ENCODE data around the gene MYRFL. TPM values are rescaled to one million over a fixed set of nuclear protein-coding genes. Genes with fewer than 3 reads are reported as not detected.

Gene MYRFL
- total and polyA plus RNA-seq, 2 of the 8 experiments (the other 6 are each of a cell fraction or from before 2014, with no cell fraction given): 1.1 to 2.0 TPM

GRCh38 chr12:69934011-69934410 lies 109.0 kb downstream of the MYRFL start:
- H4K8ac ChIP-seq (ENCODE audit: extremely low read depth, insufficient read depth, low read length): no peak overlapping the region; the same call in 1 of the 2 replicates
- no peaks in the 10 kb centered on the region for H3K27me3 ChIP-seq (replicated peaks in 1 of 4; ENCODE audit: control insufficient read depth in 3 of 4, extremely low read depth in 1 of 4, insufficient read depth in 3 of 4, low read length in 3 of 4)
- H3K14ac ChIP-seq (ENCODE audit: insufficient read length): no peak overlapping the region
- H3K23me2 ChIP-seq (ENCODE audit: low read depth, low read length): peaks cover 3% of the 10 kb centered on the region; the same call in 1 of the 2 replicates
- H3K23ac ChIP-seq (ENCODE audit: insufficient read length): no peak overlapping the region
- no peak overlapping the region for H3K56ac ChIP-seq (replicated peaks; ENCODE audit: insufficient read length, low read depth, low read length)
- peak overlapping the region; percentile 99 for H2BK12ac ChIP-seq (ENCODE audit: low read depth, low read length)
- peak overlapping the region; percentile 98 for H2AK5ac ChIP-seq (ENCODE audit: low read depth, low read length)
- no peak overlapping the region for H3K9ac ChIP-seq (replicated peaks in 1 of 4; ENCODE audit: extremely low read depth in 1 of 4, low read depth in 3 of 4, low read length in 3 of 4)
- H3K4me2 ChIP-seq (ENCODE audit: insufficient read depth in 1 of 2, low read depth in 2 of 2, low read length in 2 of 2): peak overlapping the region in 1 of 2 experiments; percentile 26; a peak in 2 of 4 replicates
- POLR2A ChIA-PET (ENCODE audit: partially characterized antibody): interaction anchor here (0.8 kb wide), 1 partner anchor 15 kb away, joined by 3 read pairs; no protein-coding TSS in a partner anchor
- no peak for DNase-seq (ENCODE audit: low read depth in 1 of 2, low spot score in 2 of 2)
- peak overlapping the region; percentile 17 for H3K4ac ChIP-seq (replicated peaks; ENCODE audit: insufficient read length, low read depth, low read length)
- FAIRE-seq: no peak
- 84% methylated on average over 4 of the region's 4 CpGs; no CpG with 5 or more reads in 1 of the 2 experiments for WGBS, 2 experiments (ENCODE audit: extremely low coverage in 1 of 2, insufficient coverage in 1 of 2, insufficient read length in 1 of 2, insufficient replicate concordance in 2 of 2, low coverage in 1 of 2, low lambda C conversion rate in 2 of 2, missing lambda C conversion rate in 1 of 2)
- no peaks in the 10 kb centered on the region for H3K79me2 ChIP-seq (ENCODE audit: control insufficient read depth in 1 of 2, insufficient read depth in 2 of 2, low read length in 2 of 2)
- H2BK20ac ChIP-seq (ENCODE audit: low read length): peak overlapping the region; percentile 100
- H2BK5ac ChIP-seq (ENCODE audit: low read depth, low read length): peak overlapping the region; percentile 95; the same call in 1 of the 2 replicates
- H3K27ac ChIP-seq (ENCODE audit: low read depth, low read length): peak overlapping the region; percentile 23; the same call in 1 of the 2 replicates
- H2BK15ac ChIP-seq (ENCODE audit: low read length): no peak overlapping the region
- H3K4me3 ChIP-seq (ENCODE audit: extremely low read depth in 1 of 4, insufficient read depth in 2 of 4, low read depth in 3 of 4, low read length in 4 of 4): no peak overlapping the region
- H4K20me1 ChIP-seq (replicated peaks in 1 of 2; ENCODE audit: control insufficient read depth in 1 of 2, insufficient read depth in 2 of 2, low read length in 2 of 2): no peaks in the 10 kb centered on the region
- H3K79me1 ChIP-seq (ENCODE audit: low read depth, low read length): no peaks in the 10 kb centered on the region
- peak overlapping the region; percentile 32 for H4K5ac ChIP-seq (ENCODE audit: insufficient read length, low read depth, low read length)
- no peaks in the 10 kb centered on the region; a peak in 1 of 8 replicates for H3K36me3 ChIP-seq (ENCODE audit: control insufficient read depth in 2 of 4, insufficient read depth in 4 of 4, low read length in 3 of 4)
- no peak overlapping the region for H2AFZ ChIP-seq (ENCODE audit: low read length)
- peak overlapping the region; percentile 81 for H4K91ac ChIP-seq (replicated peaks; ENCODE audit: insufficient read length, low read length)
- peaks cover 11 to 42% (median 20%) of the 10 kb centered on the region in 4 experiments for H3K4me1 ChIP-seq (replicated peaks in 1 of 4; ENCODE audit: control insufficient read depth in 3 of 4, insufficient read depth in 4 of 4, low read length in 3 of 4)
- peak overlapping the region; percentile 94 for H2BK120ac ChIP-seq (replicated peaks; ENCODE audit: low read depth, low read length)
- H3K9me3 ChIP-seq (ENCODE audit: insufficient read depth in 2 of 2, low read depth in 1 of 2, low read length in 1 of 2): peaks cover 7 to 12% of the 10 kb centered on the region in 2 experiments
- peak overlapping the region; percentile 96 for H3K18ac ChIP-seq (ENCODE audit: extremely low read depth, low read length)
- CTCF ChIA-PET (ENCODE audit: partially characterized antibody): interaction anchor here (1.2 kb wide), 1 partner anchor 34 kb away, joined by 4 read pairs; no protein-coding TSS in a partner anchor
- TF ChIP-seq SRF (IDR thresholded peaks at IDR 0.05; ENCODE audit: low read depth, low read length) (no peak), JUN (IDR thresholded peaks at IDR 0.05; ENCODE audit: low read depth, low read length) (no peak), TAF7 (optimal IDR thresholded peaks at IDR 0.05; ENCODE audit: borderline replicate concordance, low read depth, low read length) (no peak), CHD2 (IDR thresholded peaks at IDR 0.05; ENCODE audit: low read length) (no peak), EGR1 (IDR thresholded peaks at IDR 0.05; ENCODE audit: borderline replicate concordance, low read depth, low read length) (no peak), TBP (IDR thresholded peaks at IDR 0.05; ENCODE audit: low read depth, low read length) (no peak), CHD1 (IDR thresholded peaks at IDR 0.05; ENCODE audit: low read depth, low read length) (no peak), BACH1 (IDR thresholded peaks at IDR 0.05; ENCODE audit: low read length) (no peak), NRF1 (IDR thresholded peaks at IDR 0.05; ENCODE audit: low read depth, low read length) (no peak), TCF12 (IDR thresholded peaks at IDR 0.05; ENCODE audit: low read depth, low read length) (no peak), SP4 (IDR thresholded peaks at IDR 0.05; ENCODE audit: low read length) (no peak), CBX8 (IDR thresholded peaks at IDR 0.05; ENCODE audit: borderline replicate concordance, low read depth, low read length) (no peak), SP2 (IDR thresholded peaks at IDR 0.05; ENCODE audit: low read length) (no peak), TEAD4 (IDR thresholded peaks at IDR 0.05; ENCODE audit: low read depth, low read length) (no peak)
